Tibial artery (tissue), 4 donors: ENCODE data around the gene TRPC3.
A peak's percentile ranks its signal among the peaks of the same experiment; 100 is the strongest.
"Not testable (repeated sequence)": the region's sequence is repeated elsewhere in the genome, so short reads cannot be mapped to it uniquely, and the experiment has no call there.

Source experiments
- DNase-seq, 2 donors: peaks; one replicate each; pipeline ENCODE4 v3.0.0-alpha.2; 2019
- H3K27ac ChIP-seq, 2 donors: fragments of 200-600 bp; sonication (generic) in 1 of 2; 1 replicate in 1 of 2; 2 replicates in 1 of 2; pipeline ENCODE4 v1.5.1; 2018 to 2019; ENCODE audit warnings: mild to moderate bottlenecking in 1 of 2
- H3K27me3 ChIP-seq, 2 donors: fragments of 200-600 bp; sonication (generic) in 1 of 2; one replicate each; pipeline versions ENCODE4 v1.5.1 to v1.6.0; 2016 to 2019
- H3K36me3 ChIP-seq, 3 donors: fragments of 200-600 bp; sonication (generic) in 2 of 3; one replicate each; pipeline ENCODE4 v1.5.1; 2016 to 2019; ENCODE audit warnings: mild to moderate bottlenecking in 2 of 3
- H3K4me1 ChIP-seq, 4 donors: fragments of 200-600 bp; sonication (generic) in 2 of 4; 1 replicate in 3 of 4; 2 replicates in 1 of 4; pipeline ENCODE4 v1.5.1; 2016 to 2019
- H3K4me3 ChIP-seq, 2 donors: fragments of 200-600 bp; sonication (generic) in 1 of 2; 1 replicate in 1 of 2; 2 replicates in 1 of 2; pipeline ENCODE4 v1.5.1; 2018 to 2019; ENCODE audit warnings: mild to moderate bottlenecking in 2 of 2
- H3K9me3 ChIP-seq, 3 donors: fragments of 200-600 bp; sonication (generic) in 1 of 3; one replicate each; pipeline ENCODE4 v1.5.1; 2016 to 2019
- CTCF ChIP-seq, 2 experiments: fragments of 200-600 bp in 1 of 2; fragments of 450-650 bp in 1 of 2; IDR thresholded peaks; one replicate each; pipeline ENCODE4 v1.5.1; 2017 to 2019; ENCODE audit warnings: antibody characterized with exemption in 2 of 2, mild to moderate bottlenecking in 1 of 2, moderate library complexity in 1 of 2
- intact Hi-C: fragments of 100-400 bp; cut with DNase I; formaldehyde crosslinking; loops from one replicate; pipeline ENCODE4 v1.15.0; 2023; ENCODE audit warnings: low total_unique reads

TRPC3 gene

GRCh38 chr4:121927948-121928347 is 23.9 kb downstream of the TRPC3 start:
- no peak overlapping the region for H3K27ac ChIP-seq
- intact Hi-C loops = no loop called here
- DNase-seq = no peak
- no peaks in the 10 kb centered on the region for H3K27me3 ChIP-seq
- H3K9me3 ChIP-seq = no peaks in the 10 kb centered on the region
- H3K36me3 ChIP-seq = no peaks in the 10 kb centered on the region
- H3K4me3 ChIP-seq = no peak overlapping the region
- H3K4me1 ChIP-seq = no peaks in the 10 kb centered on the region
- no peak for TF ChIP-seq CTCF (IDR thresholded peaks at IDR 0.05)

DNA sequence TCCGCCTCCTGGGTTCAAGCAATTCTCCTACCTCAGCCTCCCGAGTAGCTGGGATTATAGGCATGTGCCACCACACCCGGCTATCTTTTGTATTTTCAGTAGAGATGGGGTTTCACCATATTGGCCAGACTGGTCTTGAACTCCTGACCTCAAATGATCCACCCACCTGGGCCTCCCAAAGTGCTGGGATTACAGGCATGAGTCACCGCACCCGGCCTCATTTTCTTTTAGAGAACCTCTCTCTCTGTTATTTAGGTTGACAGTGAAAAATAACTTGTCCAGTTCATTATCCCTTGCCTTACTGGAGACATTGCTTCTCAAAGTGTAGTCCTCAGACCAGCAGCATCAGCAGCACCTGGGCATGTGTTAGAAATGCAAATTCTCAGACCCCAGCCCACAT is 25.4 kb downstream of the TRPC3 start:
- DNase-seq, H3K27ac ChIP-seq, intact Hi-C loops, H3K36me3 ChIP-seq, H3K4me1 ChIP-seq, H3K4me3 ChIP-seq, H3K9me3 ChIP-seq, H3K27me3 ChIP-seq: not testable (repeated sequence)

GRCh38 chr4:121923306-121923705 is 28.6 kb downstream of the TRPC3 start:
- no peak for TF ChIP-seq CTCF (IDR thresholded peaks at IDR 0.05)
- intact Hi-C loops = no loop called here
- H3K4me3 ChIP-seq = no peak overlapping the region
- no peak overlapping the region for H3K27ac ChIP-seq
- no peaks in the 10 kb centered on the region for H3K4me1 ChIP-seq
- H3K27me3 ChIP-seq = no peaks in the 10 kb centered on the region
- H3K36me3 ChIP-seq = no peaks in the 10 kb centered on the region
- no peak for DNase-seq
- H3K9me3 ChIP-seq = no peaks in the 10 kb centered on the region

- Histone ChIP-seq H3K27ac (no peak overlapping the region), H3K4me1 (no peaks in the 10 kb centered on the region), H3K9me3 (no peaks in the 10 kb centered on the region), H3K4me3 (no peak overlapping the region), H3K36me3 (no peaks in the 10 kb centered on the region), H3K27me3 (no peaks in the 10 kb centered on the region)
- no peak for DNase-seq
- intact Hi-C loops = no loop called here
- TF ChIP-seq CTCF (IDR thresholded peaks at IDR 0.05) = no peak
Observed at GRCh38 chr4:121913667-121914066, 38.2 kb downstream of the TRPC3 start.

- H3K36me3 ChIP-seq = no peaks in the 10 kb centered on the region
- no peak overlapping the region for H3K27ac ChIP-seq
- no peak for TF ChIP-seq CTCF (IDR thresholded peaks at IDR 0.05)
- H3K4me1 ChIP-seq = no peaks in the 10 kb centered on the region
- no peak for DNase-seq
- no peak overlapping the region for H3K4me3 ChIP-seq
- H3K9me3 ChIP-seq = no peaks in the 10 kb centered on the region
- intact Hi-C loops = no loop called here
- H3K27me3 ChIP-seq = no peaks in the 10 kb centered on the region
Observed at GRCh38 chr4:121908346-121908745, 43.5 kb downstream of the TRPC3 start.

DNA sequence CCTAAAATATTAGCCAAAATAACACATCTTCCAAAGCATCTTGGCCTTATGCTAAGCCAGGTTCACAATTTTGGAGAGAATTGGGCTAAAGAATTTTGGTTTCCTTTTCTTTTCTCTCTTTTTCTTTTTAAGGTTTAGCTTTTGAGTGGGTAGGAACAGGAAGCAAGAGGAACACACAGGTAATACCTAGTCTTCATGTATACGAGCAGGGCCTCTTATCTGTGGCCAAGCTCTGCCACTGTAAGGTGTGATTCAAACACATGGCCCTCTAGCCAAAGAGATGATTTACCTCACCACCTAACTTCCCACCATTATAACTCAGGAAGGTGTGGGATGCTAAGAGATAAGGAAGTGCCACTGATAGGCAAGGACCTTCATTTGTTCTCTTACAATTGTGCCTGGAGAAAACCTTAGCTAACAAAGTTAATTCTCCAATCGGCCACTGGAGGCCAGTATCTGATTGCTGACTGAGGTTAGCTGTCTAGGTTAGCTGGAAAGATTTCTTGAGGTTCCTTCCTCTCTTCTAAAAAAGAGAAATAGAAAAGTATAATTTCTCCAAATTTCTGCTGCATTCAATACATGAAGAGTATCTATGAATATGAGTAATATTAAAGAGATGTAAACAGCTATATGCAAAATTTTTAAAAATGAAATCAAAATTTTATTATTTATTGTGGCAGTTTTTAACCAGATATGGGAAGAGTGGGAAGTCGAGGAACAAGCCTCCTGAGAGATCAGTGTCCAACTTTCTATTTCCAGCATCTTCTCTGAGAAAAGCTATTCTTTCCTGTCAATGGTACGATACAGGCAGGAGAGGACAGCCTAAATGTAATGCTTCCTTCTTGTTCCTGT is 51.5 kb downstream of the TRPC3 start:
- Histone ChIP-seq H3K36me3 (no peaks in the 10 kb centered on the region), H3K9me3 (no peaks in the 10 kb centered on the region), H3K4me3 (no peak overlapping the region), H3K27me3 (no peaks in the 10 kb centered on the region), H3K27ac (no peak overlapping the region), H3K4me1 (no peaks in the 10 kb centered on the region)
- peak; percentile 65 to 66 for TF ChIP-seq CTCF (IDR thresholded peaks at IDR 0.05)
- intact Hi-C loops = no loop called here
- no peak for DNase-seq
